Epidermal melanocyte (primary cell): ENCODE data around the gene AFAP1.

Experiments used
- DNase-seq: peaks from one replicate; pipeline ENCODE4 v3.0.0; 2011; ENCODE audit warnings: low spot score; ENCODE audit not compliant: insufficient read length

The AFAP1 gene

DNA sequence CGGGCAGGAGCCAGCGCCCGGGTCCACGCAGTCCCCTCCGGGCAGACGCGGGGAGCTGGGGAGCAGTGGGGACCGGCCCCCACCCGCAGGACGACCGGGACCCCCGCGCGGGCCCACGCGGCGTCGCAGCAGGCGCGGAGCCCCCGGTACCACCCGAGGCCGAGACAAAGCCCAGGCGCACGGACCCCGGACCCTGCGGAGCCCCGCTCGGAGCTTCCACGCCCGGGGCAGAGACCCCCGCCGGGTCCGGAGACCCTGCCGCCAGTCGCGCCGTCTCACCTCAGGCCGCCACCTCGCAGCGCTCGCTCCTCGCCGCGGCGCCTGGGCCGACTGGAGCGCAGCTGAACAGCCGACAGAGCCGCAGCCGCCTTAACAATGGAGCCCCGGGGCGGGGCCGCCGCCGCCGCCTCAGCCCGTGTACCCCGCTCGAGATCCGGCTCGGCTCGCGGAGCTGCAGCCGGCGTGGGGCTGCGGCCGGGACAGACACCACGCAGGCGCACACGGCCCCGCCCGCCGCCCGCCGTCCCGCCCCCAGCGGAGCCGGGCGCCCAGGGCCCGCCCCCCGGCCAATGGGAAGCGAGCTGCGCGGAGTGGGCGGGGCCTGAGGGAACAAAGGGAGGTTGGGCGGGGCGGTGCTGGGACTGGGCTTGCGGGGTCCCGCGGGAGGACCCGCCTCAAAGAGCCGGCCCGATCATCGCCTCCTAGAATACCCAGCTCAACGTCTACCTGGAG lies at the start of gene AFAP1:
Gene AFAP1, minus strand, starts transcription at position 485 of the 732 bp plus-strand sequence. CDS start 67,783 bp downstream, outside the sequence.
- DNase-seq, result peak; percentile 98

GRCh38 chr4:7988437-7988836 lies 48.8 kb upstream of the AFAP1 start:
- DNase-seq, result no peak

DNA sequence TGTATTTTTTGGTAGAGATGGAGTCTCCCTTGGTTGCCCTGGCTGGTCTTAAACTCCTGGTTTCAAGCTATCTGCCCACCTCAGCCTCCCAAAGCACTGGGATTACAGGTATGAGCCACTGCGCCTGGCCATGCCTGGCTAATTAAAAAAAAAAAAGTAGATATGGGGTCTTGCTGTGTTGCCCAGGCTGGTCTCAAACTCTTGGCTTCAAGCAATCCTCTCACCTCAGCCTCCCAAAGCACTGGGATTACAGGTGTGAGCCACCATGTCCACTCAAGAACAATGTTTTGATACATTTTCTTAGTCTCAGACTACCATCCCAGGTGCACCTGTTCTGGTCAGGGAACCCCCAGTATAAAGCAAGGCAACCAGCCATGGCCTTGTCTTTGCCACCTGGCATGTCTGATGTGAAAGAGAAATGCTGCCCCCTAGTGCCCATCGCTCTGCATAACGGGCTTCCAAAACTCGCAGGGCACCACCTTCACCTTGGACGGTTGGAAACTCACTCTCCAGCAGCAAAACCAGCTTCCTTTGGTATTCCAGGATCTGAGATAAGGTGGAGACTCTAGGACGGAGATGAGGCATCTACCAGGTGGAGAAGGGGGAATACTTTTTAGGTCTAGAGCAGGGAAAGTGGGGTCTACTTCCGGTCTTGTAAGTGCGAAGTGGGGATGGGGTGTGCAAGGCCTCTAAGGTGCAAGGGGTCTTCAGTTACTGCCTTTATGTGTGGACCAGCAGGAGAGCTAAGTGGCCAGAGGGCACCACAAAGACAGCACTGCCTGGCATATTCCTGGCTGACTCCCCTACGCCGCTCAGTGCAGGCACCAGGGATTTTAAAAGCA lies 47.7 kb upstream of the AFAP1 start:
- DNase-seq, result peak; percentile 75

GRCh38 chr4:7985891-7986441 lies 46.3 kb upstream of the AFAP1 start:
- DNase-seq, result no peak

- DNase-seq, result no peak
These were observed 45.4 kb upstream of the AFAP1 start for GRCh38 chr4:7985072-7985471.

GRCh38 chr4:7984286-7984925 lies 44.7 kb upstream of the AFAP1 start:
- DNase-seq, result no peak

- no peak for DNase-seq
These were observed 43.6 kb upstream of the AFAP1 start for GRCh38 chr4:7983296-7983695.

- no peak for DNase-seq
These were observed 42.2 kb upstream of the AFAP1 start for GRCh38 chr4:7981738-7982394.

- DNase-seq, result no peak
These were observed 40.4 kb upstream of the AFAP1 start for GRCh38 chr4:7980036-7980435.

- no peak for DNase-seq
These were observed 39.9 kb upstream of the AFAP1 start for GRCh38 chr4:7979652-7979968.

DNA sequence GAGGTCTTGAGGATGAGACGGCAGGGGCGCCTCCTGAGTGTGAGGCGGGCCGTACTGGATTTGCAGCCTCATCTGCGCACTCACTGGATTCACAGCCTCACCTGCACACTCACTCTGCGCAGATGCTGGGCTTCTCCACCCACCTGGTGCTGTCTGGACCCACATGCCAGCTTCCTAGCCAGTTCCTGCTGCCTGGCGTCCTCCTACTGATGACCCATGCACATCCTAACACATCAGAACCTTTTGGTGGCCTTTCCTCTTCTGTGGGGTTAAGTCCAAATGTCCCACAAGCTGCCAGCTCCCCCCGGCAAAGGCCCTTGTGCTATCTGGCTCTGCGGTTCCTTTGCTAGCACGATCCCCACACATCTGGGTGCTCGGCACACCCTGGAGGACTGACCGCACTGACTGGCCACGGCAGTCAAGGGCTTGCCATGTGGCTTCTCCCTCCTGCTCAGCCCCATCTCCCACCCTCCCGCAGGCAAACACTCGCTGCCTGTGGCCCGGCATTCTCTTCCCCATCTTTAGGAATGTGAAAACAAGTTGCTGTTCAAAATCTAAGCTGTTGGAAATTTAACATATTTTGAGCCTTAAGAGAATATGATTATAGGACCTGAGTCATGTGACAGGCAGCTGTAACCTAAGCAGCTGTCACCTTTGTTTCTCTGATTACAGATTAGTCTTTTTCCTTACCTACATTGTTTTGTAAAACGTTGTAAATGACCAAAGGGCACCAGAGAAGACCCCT lies 39.4 kb upstream of the AFAP1 start:
- no peak for DNase-seq

DNA sequence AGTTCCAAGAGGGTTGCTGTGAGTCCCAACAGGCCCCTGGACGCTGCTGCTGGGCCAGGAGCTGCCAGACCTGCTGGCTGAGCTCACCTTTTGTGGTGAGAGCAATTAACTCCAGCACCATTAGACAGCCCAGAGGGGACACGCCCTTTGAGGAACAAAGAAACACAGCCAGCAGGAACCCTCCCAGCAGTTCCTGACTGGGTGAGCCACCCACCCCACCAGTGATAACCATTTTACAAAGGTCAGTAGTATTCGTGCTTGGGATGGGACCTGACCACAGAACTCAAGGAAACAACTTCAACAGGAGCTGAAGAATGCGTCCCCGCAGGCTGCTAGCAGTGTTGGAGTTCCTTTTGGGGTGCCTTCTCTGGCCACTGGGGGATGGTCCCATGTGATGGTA lies 38.8 kb upstream of the AFAP1 start:
- no peak for DNase-seq

GRCh38 chr4:7976634-7977033 lies 37.0 kb upstream of the AFAP1 start:
- DNase-seq, result no peak

DNA sequence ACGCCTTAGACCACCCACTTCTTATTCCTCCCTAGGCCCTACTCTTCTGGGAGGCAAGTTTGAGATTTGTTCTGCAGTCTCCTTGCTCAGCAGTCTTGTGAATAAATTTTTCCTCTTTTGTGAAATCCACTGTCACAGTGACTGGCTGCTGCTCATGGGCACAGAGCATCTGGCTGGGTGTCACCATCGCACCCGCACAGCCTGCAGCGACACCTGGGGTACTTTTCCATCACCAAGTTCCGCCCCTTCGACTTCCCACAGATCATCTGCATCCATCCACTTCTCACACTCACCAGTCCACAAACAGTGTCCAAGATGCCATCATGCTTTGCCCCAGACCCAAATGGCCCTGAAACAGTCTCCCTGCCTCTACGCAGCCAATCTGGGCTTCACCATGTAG lies 36.4 kb upstream of the AFAP1 start:
- no peak for DNase-seq

DNA sequence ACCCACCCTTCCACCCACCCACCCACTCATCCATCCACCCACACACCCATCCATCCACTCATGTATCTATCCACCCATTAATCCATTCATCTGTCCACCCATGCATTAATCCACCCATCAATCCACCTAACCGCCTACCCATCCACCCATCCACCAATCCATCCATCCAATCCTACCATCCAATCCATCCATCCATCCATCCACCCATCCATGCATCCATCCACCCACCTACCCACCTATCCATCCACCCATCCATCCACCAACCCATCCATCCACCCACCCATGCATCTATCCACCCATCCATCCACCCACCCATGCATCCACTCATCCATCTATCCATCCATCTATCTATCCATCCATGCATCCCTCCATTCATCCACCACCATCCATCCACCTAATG lies 34.8 kb upstream of the AFAP1 start:
- no peak for DNase-seq

GRCh38 chr4:7973545-7973981 lies 33.9 kb upstream of the AFAP1 start:
- no peak for DNase-seq

DNA sequence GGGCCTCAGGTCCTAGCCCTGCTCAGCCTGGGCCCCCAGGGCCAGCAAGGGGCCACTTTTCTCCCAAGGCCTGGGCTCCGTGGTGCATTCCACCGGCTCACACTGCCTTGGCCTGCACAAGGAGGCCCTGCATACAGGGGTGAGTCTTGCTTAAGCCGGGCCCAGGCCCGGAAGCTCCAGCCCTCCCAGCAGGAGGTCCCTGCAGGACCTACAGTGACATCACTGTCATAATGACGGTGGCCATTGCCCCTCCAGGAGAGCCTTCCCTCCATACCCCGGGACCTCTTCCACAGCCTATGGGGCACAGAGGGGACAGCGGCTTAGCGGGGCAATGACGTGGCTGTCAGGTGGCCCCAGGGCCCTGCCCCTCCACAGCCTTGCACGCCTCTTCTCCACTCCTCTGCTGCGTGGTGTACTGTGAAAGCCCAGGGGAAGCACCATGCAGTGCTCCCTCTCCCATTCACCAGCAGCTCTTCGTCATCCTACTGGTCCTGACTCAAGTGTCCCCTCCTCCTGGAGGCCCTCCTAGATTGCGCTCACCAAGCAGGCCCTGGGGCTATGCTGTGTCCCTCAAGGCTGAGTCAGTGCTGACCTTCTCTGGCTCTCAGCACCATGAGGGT lies 32.3 kb upstream of the AFAP1 start:
- DNase-seq, result no peak

GRCh38 chr4:7971159-7971631 lies 31.5 kb upstream of the AFAP1 start:
- no peak for DNase-seq

- no peak for DNase-seq
These were observed 30.8 kb upstream of the AFAP1 start for GRCh38 chr4:7970361-7970946.
